RWPE2 (cell line): ENCODE measurements around the gene EMC8.

Experiments
- ATAC-seq: fragments of 200-7000 bp; cut with Tn5 transposase; 3 replicates; pipeline ENCODE4 v1.9.1; 2021; ENCODE audit warnings: low read depth
- DNase-seq: peaks from one replicate; pipeline ENCODE4 v3.0.0-alpha.2; 2020; ENCODE audit warnings: low spot score
- H3K27ac ChIP-seq: fragments of 450-650 bp; 2 replicates; pipeline ENCODE4 v1.5.1; 2017; ENCODE audit warnings: mild to moderate bottlenecking; ENCODE audit not compliant: poor library complexity, severe bottlenecking
- H3K27me3 ChIP-seq: fragments of 250-450 bp; sonication (Bioruptor Pico); 2 replicates; pipeline ENCODE4 v1.5.1; 2021; ENCODE audit warnings: mild to moderate bottlenecking, moderate library complexity; ENCODE audit not compliant: insufficient read depth, poor library complexity, severe bottlenecking
- H3K36me3 ChIP-seq: fragments of 250-450 bp; sonication (Bioruptor Pico); 2 replicates; pipeline ENCODE4 v1.5.1; 2020; ENCODE audit warnings: low read depth, mild to moderate bottlenecking, moderate library complexity
- H3K4me1 ChIP-seq: fragments of 250-450 bp; sonication (Bioruptor Pico); 2 replicates; pipeline ENCODE4 v1.5.1; 2021; ENCODE audit warnings: mild to moderate bottlenecking, moderate library complexity; ENCODE audit not compliant: insufficient read depth, poor library complexity, severe bottlenecking
- H3K4me3 ChIP-seq: fragments of 250-450 bp; sonication (Bioruptor Pico); 2 replicates; pipeline ENCODE4 v1.5.1; 2021; ENCODE audit warnings: mild to moderate bottlenecking, moderate library complexity; ENCODE audit not compliant: severe bottlenecking
- H3K9me3 ChIP-seq: fragments of 250-450 bp; sonication (Bioruptor Pico); 2 replicates; pipeline ENCODE4 v1.5.1; 2021; ENCODE audit warnings: mild to moderate bottlenecking, moderate library complexity; ENCODE audit not compliant: severe bottlenecking
- CTCF ChIP-seq: fragments of 450-650 bp; IDR thresholded peaks from one replicate; pipeline ENCODE4 v1.5.1; 2017; ENCODE audit warnings: mild to moderate bottlenecking, moderate library complexity; ENCODE audit not compliant: poor library complexity, severe bottlenecking

EMC8 gene

GRCh38 chr16:85767531-85767930, 31.8 kb downstream of the EMC8 start:
- H3K27me3 ChIP-seq, result no peaks in the 10 kb centered on the region
- peaks cover 15% of the 10 kb centered on the region for H3K4me1 ChIP-seq
- peaks cover 6% of the 10 kb centered on the region; the same call in 1 of the 2 replicates for H3K36me3 ChIP-seq
- no peak overlapping the region for H3K4me3 ChIP-seq
- no peaks in the 10 kb centered on the region for H3K9me3 ChIP-seq
- H3K27ac ChIP-seq, result peak overlapping the region; percentile 75
- no peak for TF ChIP-seq CTCF
- DNase-seq (peak; percentile 82), ATAC-seq (peak; percentile 100)

- H3K36me3 ChIP-seq, result peaks cover 2% of the 10 kb centered on the region; the same call in 1 of the 2 replicates
- ATAC-seq (no peak), DNase-seq (no peak)
- H3K4me3 ChIP-seq, result no peak overlapping the region
- TF ChIP-seq CTCF, result no peak
- no peak overlapping the region for H3K27ac ChIP-seq
- H3K9me3 ChIP-seq, result no peaks in the 10 kb centered on the region
- no peaks in the 10 kb centered on the region for H3K27me3 ChIP-seq
- peaks cover 15% of the 10 kb centered on the region for H3K4me1 ChIP-seq
These were observed 33.6 kb downstream of the EMC8 start for GRCh38 chr16:85765767-85766166.

GRCh38 chr16:85765211-85765610, 34.1 kb downstream of the EMC8 start:
- Histone ChIP-seq H3K4me3 (no peak overlapping the region), H3K27me3 (no peaks in the 10 kb centered on the region), H3K36me3 (no peaks in the 10 kb centered on the region), H3K27ac (no peak overlapping the region), H3K4me1 (peaks cover 15% of the 10 kb centered on the region), H3K9me3 (no peaks in the 10 kb centered on the region)
- ATAC-seq (no peak), DNase-seq (no peak)
- no peak for TF ChIP-seq CTCF

- Histone ChIP-seq H3K4me3 (no peak overlapping the region), H3K27me3 (no peaks in the 10 kb centered on the region), H3K36me3 (no peaks in the 10 kb centered on the region), H3K9me3 (no peaks in the 10 kb centered on the region), H3K4me1 (peaks cover 15% of the 10 kb centered on the region), H3K27ac (no peak overlapping the region)
- TF ChIP-seq CTCF, result no peak
- no peak for DNase-seq
- ATAC-seq, result no peak
These were observed 35.7 kb downstream of the EMC8 start for GRCh38 chr16:85763616-85764015.

GRCh38 chr16:85762970-85763369, 36.4 kb downstream of the EMC8 start:
- no peak for DNase-seq
- H3K4me3 ChIP-seq, result no peak overlapping the region
- no peaks in the 10 kb centered on the region for H3K27me3 ChIP-seq
- H3K4me1 ChIP-seq, result peaks cover 10% of the 10 kb centered on the region
- TF ChIP-seq CTCF, result no peak
- no peaks in the 10 kb centered on the region for H3K9me3 ChIP-seq
- no peaks in the 10 kb centered on the region for H3K36me3 ChIP-seq
- no peak overlapping the region for H3K27ac ChIP-seq
- no peak for ATAC-seq
